Activated naive CD4-positive, alpha-beta T cell (primary cell): ENCODE measurements around the gene RUVBL2.
"Not testable (repeated sequence)": the region's sequence is repeated elsewhere in the genome, so short reads cannot be mapped to it uniquely, and the experiment has no call there.

Experiments
- DNase-seq, 4 experiments: peaks; one replicate each; lab custom pipeline; 2025; lab: John Stamatoyannopoulos, UW

Gene RUVBL2

GRCh38 chr19:49049834-49050233, 56.1 kb downstream of the RUVBL2 start:
- DNase-seq = not testable (repeated sequence)

- DNase-seq = not testable (repeated sequence)
Observed at GRCh38 chr19:49050376-49051033, 56.8 kb downstream of the RUVBL2 start.

DNA sequence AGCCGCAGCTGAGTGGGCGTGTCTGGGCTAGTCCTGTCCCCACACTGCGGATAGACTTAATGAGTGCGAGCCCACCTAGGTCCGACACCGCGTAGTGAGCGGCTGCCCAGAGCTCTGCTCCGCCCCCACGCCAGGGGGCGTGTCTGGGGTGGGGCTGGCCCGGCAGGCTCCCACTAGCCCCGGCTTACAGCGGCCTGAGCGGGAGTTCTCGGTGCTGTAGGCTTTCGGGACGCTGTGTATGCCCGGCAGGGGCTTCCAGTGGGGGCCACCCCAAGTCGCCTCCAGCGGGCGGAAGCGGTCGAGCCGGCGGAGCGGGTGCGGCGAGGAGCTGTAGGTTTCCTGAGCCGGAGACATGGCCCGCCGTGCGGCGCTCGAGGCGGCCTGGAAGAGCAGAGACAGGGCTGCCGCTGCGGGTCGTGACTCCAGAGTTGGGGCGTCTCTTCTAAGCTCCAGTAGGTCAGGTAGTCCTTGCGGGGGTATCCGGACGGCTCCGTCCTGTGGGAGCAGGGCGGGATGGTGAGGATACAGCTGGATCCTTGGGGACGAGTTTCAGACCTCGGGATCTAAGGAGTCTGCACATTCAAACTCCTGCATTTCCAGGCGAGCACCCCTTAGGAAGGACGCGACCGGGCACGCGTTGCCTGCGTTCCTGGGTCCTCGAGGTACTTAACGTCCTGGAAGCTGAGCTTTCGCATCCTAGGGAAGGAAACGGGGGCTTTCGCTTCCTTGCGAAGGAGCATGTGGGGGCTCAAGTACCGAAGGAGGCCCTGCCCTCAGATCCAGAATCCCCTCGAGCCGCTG, 62.6 kb downstream of the RUVBL2 start:
- DNase-seq = peak in 3 of 4 experiments; percentile 18 to 42 (median 20)

GRCh38 chr19:49056902-49057596, 63.4 kb downstream of the RUVBL2 start:
- DNase-seq = not testable (repeated sequence)

GRCh38 chr19:49057636-49058234, 64.0 kb downstream of the RUVBL2 start, which contains the start of gene CGB7:
TSS of gene CGB7 (minus strand) at chr19:49057749. CDS start at chr19:49055375, 2,374 bp downstream.
- DNase-seq = no peak

DNA sequence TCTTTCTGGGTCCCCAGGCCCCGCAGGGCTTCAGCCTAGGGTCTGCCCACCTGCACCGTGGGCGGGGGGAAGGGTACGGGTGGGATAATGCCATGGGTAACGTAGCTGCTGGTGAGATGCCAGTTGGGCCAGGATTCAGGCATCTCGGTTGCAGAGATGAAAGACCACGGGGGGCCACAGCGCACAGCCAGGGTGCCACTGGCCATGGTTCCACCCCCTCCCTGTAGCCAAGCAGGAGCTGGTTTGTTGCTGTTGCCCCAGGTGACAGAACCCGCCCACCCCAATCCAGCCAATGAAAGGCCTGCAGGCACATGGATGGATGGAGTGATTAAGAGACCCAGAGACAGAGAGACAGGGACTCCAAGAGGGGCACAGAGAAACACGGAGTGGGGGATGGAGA, 64.9 kb downstream of the RUVBL2 start:
- DNase-seq = no peak

GRCh38 chr19:49059053-49059452, 65.4 kb downstream of the RUVBL2 start:
- DNase-seq = no peak

DNA sequence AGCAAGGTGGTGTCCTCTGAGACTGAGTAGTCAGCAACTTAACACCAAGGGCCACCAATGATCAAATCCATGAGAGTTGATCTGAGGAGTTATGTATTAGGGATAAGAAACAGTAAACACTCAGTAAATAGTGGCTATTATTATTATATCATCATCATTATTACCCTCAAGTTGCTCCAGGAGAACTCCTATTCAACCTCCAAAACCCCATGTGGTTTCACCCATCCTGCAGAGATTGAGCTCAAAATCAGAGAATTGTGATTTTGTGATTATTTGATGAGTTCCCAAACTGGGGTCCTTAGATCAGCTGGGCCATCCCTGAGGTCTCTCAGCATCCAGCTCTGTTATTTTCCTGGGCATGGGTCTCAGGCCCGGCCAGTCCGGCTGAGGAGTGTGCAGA, 67.3 kb downstream of the RUVBL2 start:
- DNase-seq = no peak

DNA sequence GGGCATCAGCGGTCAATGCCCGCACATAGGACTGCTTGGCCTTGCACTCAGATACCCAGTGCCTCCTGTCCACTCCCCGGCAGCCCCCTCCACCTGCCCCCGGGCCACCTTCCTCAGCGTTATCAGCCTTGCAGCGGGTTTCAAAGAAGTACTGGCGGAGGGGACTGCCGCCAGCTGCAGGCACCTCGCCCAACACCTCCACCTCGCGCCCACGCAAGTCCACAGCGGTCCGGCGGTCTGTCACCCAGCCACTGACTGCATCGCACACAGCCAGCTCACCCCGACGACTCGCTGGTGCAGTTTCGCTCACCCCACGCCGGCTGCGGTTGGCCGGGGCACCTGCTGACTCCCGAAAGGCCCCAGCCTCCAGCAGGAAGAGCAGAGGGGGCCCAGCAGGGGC, 67.8 kb downstream of the RUVBL2 start:
- no peak for DNase-seq

DNA sequence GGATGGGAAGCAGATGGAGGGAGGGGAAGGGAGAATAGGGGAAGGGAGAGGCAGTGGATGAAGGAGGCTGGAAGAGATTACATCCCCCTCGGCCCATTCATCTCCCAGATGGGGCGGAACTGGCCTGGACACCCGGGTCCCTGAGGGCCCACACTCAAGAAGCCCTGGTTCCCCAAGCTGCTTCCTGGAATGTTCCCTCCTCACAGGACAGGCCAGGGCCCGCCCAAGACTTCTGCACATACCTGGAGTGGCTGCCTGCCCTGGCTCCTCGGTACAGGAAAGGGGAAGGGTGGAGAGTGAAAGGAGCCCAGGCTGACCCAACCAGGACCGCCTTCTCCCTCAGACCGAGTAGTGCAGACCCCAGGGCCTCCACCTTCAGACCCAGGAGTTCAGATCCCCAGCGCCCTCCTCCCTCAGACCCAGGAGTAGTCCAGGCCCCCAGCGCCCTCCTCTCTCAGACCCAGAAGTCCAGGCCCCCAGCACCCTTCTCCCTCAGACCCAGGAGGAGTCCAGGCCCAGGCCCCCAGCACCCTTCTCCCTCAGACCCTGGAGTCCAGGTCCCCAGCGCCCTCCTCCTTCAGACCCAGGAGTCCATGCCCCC, 70.4 kb downstream of the RUVBL2 start:
- DNase-seq = no peak

DNA sequence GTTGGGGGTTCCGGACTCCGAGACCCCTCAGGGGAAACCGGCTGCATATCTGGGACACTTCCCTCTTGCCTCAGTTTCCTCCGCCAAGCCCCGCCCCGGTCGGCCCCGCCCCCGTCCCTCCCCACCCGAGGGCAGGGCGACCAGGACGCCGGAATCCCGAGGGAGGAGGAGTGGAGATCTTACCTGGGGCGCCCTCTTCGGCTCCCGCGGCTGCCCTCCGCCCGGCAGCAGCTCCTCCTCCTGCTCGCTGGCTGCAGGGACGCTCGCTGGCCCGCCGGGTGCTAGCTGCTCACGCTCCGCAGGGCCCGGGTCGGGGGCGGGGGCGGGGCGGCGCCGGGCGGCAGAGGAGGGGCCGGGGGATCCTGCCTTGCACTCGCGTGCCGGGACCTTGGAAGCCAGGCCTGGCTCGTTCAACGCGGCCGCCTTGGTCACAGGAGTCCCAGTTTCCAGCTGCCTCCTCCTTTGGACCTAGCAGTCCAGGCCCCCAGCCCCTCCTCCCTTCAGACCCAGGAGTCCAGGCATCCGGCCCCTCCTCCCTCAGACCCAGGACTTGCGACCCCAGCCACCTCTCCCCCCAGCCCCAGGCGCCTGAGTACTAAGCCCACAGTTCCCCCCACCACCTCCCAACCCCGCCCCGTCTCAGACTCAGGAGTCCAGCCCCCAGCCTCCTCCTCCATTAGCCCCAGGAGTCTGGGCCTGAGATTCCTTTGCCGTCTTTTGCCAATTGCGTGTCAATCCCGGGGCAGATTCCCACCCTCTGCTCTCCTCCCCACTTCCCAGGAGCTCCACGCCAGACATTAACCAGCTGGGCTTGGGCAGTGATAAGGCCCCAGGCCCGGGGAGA, 71.3 kb downstream of the RUVBL2 start, which contains the start of gene NTF4:
NTF4 (minus strand) TSS at position 51 of the 844 bp plus-strand sequence. CDS start 2,821 bp downstream, outside the sequence.
- no peak for DNase-seq
